Mesothelial cell of epicardium (in vitro differentiated cells): Measurements from ENCODE around the gene DDX17. TPM values are rescaled to one million over a fixed set of nuclear protein-coding genes. Genes with fewer than 3 reads are reported as not detected.
A peak's percentile ranks its signal among the peaks of the same experiment; 100 is the strongest.
"Not testable (repeated sequence)": the region's sequence is repeated elsewhere in the genome, so short reads cannot be mapped to it uniquely, and the experiment has no call there.

Experiments used
- DNase-seq, 2 experiments: peaks; one replicate each; pipeline ENCODE4 v3.0.0; 2021; ENCODE audit warnings: low spot score in 2 of 2; ENCODE audit not compliant: unreplicated experiment in 2 of 2
- H3K27ac Mint-ChIP-seq: 2 replicates; pipeline ENCODE4 v1.8.0; 2021; ENCODE audit warnings: mixed read lengths
- H3K27me3 Mint-ChIP-seq: 2 replicates; pipeline ENCODE4 v1.8.0; 2021; ENCODE audit warnings: low read depth, mixed read lengths
- H3K36me3 Mint-ChIP-seq: 2 replicates; pipeline ENCODE4 v1.8.0; 2021; ENCODE audit warnings: mixed read lengths
- H3K4me1 Mint-ChIP-seq: 2 replicates; pipeline ENCODE4 v1.8.0; 2021; ENCODE audit warnings: mixed read lengths
- H3K4me3 Mint-ChIP-seq: 2 replicates; pipeline ENCODE4 v1.8.0; 2021; ENCODE audit warnings: mild to moderate bottlenecking, moderate library complexity, mixed read lengths
- H3K9me3 Mint-ChIP-seq: 2 replicates; pipeline ENCODE4 v1.8.0; 2021; ENCODE audit warnings: mixed read lengths
- total RNA-seq: library from RNA; stranded (reverse); gene quantifications from 3 replicates; pipeline ENCODE4 v1.2.1, GENCODE V29; 2021
- TF ChIP-seq, protein P1 (sequence below): fragments of 200-600 bp; sonication (generic); IDR thresholded peaks from one replicate; pipeline ENCODE4 v1.5.0; 2021; ENCODE audit warnings: antibody characterized with exemption; ENCODE audit not compliant: unreplicated experiment

Gene DDX17
- total RNA-seq, 1 donor from 2014 or later = 717 TPM

DNA sequence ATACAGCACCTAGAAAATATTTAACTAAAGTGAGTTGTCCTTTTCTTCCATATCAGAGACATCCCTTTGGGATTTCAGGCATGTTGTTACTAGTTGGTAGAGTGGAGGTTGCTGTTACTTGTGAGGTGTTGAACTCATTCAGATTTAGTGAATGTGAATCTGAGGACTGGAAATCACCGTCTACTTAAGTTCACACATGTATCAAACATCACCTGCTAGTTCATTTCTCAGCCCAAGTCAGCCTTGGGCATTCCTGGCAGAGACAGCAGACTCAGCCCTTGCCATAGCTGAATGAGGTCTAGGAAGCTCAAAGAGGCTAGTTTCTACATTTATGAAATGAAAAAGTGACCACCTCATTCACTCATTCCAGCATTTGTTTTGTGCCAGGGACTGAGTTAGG is 28.5 kb downstream of the DDX17 start:
- no peak overlapping the region for H3K4me3 Mint-ChIP-seq
- H3K4me1 Mint-ChIP-seq = no peaks in the 10 kb centered on the region
- peaks cover 18% of the 10 kb centered on the region for H3K36me3 Mint-ChIP-seq
- H3K9me3 Mint-ChIP-seq = no peaks in the 10 kb centered on the region
- DNase-seq = no peak
- H3K27me3 Mint-ChIP-seq = no peaks in the 10 kb centered on the region
- H3K27ac Mint-ChIP-seq = peak overlapping the region; percentile 45
- TF ChIP-seq, protein P1, sequence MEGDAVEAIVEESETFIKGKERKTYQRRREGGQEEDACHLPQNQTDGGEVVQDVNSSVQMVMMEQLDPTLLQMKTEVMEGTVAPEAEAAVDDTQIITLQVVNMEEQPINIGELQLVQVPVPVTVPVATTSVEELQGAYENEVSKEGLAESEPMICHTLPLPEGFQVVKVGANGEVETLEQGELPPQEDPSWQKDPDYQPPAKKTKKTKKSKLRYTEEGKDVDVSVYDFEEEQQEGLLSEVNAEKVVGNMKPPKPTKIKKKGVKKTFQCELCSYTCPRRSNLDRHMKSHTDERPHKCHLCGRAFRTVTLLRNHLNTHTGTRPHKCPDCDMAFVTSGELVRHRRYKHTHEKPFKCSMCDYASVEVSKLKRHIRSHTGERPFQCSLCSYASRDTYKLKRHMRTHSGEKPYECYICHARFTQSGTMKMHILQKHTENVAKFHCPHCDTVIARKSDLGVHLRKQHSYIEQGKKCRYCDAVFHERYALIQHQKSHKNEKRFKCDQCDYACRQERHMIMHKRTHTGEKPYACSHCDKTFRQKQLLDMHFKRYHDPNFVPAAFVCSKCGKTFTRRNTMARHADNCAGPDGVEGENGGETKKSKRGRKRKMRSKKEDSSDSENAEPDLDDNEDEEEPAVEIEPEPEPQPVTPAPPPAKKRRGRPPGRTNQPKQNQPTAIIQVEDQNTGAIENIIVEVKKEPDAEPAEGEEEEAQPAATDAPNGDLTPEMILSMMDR = no peak

DNA sequence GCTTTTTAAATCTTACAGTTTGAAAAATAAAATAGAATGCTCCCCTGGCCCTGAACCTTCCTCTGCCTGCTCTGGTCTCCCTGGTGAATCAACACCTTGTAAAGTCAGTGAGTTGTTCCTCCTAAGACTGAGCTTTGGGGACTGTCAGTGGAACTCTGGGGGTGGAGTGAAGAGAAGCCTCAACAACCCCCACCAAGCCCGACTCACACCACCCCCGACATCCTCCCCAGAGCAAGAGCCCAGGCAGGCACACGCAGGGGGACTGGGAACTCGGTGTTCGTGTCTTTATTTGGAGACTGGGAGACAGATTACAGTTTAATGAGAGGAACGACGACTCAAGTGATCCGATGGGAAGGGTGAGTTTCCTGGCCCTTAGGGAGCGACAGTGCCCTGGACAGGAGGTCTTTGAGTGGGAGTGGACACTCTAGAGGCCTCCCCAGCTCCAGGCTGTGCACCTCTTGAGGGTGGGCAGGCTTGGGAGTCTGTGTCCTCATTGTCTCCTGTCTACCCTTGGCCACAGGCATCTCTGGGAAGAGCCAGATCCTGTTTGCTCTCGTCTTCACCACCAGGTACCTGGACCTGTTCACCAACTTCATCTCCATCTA is 32.0 kb downstream of the DDX17 start:
- H3K27ac Mint-ChIP-seq = no peak overlapping the region
- no peak for DNase-seq
- H3K27me3 Mint-ChIP-seq = no peaks in the 10 kb centered on the region
- H3K9me3 Mint-ChIP-seq = no peaks in the 10 kb centered on the region
- TF ChIP-seq, protein P1 = no peak
- H3K4me1 Mint-ChIP-seq = peaks cover 2% of the 10 kb centered on the region
- no peak overlapping the region for H3K4me3 Mint-ChIP-seq
- peaks cover 4% of the 10 kb centered on the region for H3K36me3 Mint-ChIP-seq

DNA sequence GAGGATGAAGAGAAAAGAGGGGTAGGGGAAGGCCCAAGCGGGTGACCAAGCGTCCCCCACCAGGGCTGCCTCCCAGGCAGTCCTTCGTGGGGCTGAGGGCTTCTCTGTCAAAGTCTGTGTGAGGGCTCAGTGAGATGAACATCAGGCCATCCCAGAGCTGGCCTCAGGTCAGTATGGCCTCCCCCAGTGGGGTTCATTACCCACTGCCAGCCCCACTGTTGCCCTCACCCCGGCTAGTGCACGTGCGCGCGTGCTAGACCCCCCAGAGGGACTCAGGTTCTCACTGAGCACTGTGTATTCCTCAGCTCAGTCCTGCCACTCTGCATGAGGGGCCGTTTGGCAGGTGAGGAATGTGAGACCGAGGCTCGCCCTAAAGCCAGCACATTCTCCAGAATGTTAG is 34.9 kb downstream of the DDX17 start:
- DNase-seq = no peak
- Mint-ChIP-seq H3K4me3 (no peak overlapping the region), H3K27ac (no peak overlapping the region)

DNA sequence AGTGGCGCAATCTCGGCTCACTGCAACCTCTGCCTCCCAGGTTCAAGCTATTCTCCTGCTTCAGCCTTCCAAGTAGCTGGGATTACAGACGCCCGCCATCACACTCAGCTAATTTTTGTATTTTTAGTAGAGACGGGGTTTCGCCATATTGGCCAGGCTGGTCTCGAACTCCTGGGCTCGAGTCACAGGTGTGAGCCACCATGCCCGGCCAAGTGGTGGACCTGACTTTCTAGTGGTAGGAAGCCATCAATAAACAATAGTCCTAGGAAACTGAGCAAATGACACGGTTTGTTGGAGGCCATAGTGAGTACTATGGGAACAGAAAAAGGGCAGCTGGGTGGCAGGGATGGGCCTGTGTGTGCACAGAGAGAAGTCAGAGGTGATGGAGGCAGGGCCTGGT is 35.9 kb downstream of the DDX17 start:
- DNase-seq, H3K36me3 Mint-ChIP-seq, H3K27me3 Mint-ChIP-seq, H3K9me3 Mint-ChIP-seq, H3K27ac Mint-ChIP-seq: not testable (repeated sequence)
- peak overlapping the region; percentile 26 for H3K4me3 Mint-ChIP-seq
- H3K4me1 Mint-ChIP-seq = peaks cover 13% of the 10 kb centered on the region

More for the DNA sequence above, 34.9 kb downstream of the DDX17 start:
- TF ChIP-seq, protein P1 = no peak
- H3K27me3 Mint-ChIP-seq = peaks cover 6% of the 10 kb centered on the region
- H3K4me1 Mint-ChIP-seq = peaks cover 13% of the 10 kb centered on the region
- no peaks in the 10 kb centered on the region for H3K36me3 Mint-ChIP-seq
- no peaks in the 10 kb centered on the region for H3K9me3 Mint-ChIP-seq

DNA sequence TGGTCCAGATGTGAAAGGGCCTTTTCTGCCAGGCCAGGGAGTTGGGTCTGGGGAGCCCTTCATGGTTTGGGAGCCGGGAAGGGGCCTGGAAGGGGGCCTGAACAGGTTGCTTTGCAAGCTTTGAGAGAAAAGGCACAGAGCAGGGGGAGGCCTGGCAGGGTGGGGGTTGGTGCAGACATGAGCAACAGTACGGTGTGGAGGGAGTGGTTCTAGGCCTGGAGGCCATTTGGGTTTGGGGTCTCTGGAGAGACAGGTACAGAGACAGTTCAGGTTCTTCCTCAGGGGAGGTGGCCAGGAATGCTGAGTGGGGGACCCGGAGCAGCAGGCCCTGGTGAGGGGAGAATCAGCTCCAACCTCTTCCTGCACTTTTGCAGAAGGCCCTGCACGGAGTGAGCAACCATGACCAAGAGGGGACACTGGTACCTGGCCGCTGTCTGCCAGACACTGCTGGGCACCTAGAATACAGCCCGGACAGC is 36.8 kb downstream of the DDX17 start:
- Mint-ChIP-seq H3K36me3 (no peaks in the 10 kb centered on the region), H3K27ac (peak overlapping the region; percentile 39), H3K4me1 (peaks cover 13% of the 10 kb centered on the region), H3K4me3 (peak overlapping the region; percentile 73), H3K9me3 (no peaks in the 10 kb centered on the region), H3K27me3 (peaks cover 6% of the 10 kb centered on the region)
- no peak for DNase-seq
- TF ChIP-seq, protein P1 = no peak

DNA sequence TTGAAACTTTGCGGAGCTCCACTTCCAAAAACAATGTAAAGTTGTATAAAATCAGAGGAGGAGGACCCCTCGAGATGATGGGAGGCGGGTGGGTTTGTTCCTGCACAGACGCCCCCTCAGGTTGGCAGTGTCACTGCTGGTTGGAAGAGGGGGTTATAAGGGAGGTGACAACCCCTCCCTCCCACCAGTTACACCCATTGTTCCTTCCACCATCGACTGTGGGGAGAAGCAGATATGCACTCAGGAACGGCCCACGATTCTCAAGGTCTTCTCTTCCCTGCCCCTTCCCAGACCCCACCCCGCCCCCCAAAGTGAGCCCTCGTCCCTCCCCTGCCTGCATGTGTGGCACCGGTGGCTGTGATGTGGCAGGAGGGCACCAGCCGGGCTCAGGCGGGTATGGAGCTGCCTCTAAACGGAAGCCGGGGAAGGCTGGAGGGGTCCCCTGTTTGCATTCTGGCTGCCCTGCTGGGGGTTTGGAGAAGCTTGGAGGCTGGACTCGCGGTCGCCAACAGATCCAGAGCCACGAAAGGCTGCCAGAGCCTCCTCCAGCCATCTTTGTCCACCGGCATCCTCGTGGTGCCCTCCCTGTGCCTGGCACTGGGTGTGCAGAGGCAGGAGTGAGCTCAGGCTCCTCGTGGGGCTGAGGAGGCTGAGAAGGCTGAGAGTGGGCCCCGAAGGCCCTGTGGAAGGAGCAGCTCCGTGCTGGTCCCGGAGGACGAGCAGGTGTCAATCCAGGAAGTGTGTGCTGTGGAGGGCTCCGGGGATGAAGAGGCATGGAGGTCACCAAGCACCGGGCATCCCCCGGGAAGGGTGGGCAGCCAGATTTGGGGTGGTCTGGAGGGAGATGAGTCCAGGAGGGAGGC is 37.4 kb downstream of the DDX17 start:
- TF ChIP-seq, protein P1 = no peak
- no peak for DNase-seq
- Mint-ChIP-seq H3K9me3 (no peaks in the 10 kb centered on the region), H3K27ac (no peak overlapping the region), H3K4me3 (peak overlapping the region; percentile 73), H3K36me3 (no peaks in the 10 kb centered on the region), H3K4me1 (peaks cover 17% of the 10 kb centered on the region), H3K27me3 (peaks cover 6% of the 10 kb centered on the region)
